CD4-positive, alpha-beta memory T cell (primary cell): ENCODE data around the gene CBLN3. TPM values are rescaled to one million over a fixed set of nuclear protein-coding genes. Genes with fewer than 3 reads are reported as not detected.
A peak's percentile ranks its signal among the peaks of the same experiment; 100 is the strongest.

Experiments used
- CTCF ChIA-PET: fragments of 350-600 bp; sonication (Branson Sonifier 250); formaldehyde crosslinking; loops from one replicate; lab custom pipeline; 2021; ENCODE audit warnings: inconsistent platforms; ENCODE audit not compliant: partially characterized antibody; lab: Charles Lee
- POLR2A ChIA-PET: fragments of 350-600 bp; sonication (Branson Sonifier 250); formaldehyde crosslinking; loops from one replicate; lab custom pipeline; 2021; ENCODE audit not compliant: partially characterized antibody; lab: Charles Lee
- DNase-seq, 5 donors: peaks; one replicate each; pipeline versions ENCODE4 v3.0.0 to v3.0.0-alpha.2; 2020 to 2022; ENCODE audit warnings: mixed read lengths in 1 of 5
- H3K27ac ChIP-seq: one replicate; pipeline ENCODE4 v1.7.0; 2013; ENCODE audit warnings: low read depth, low read length
- H3K27me3 ChIP-seq: 2 replicates; pipeline ENCODE4 v1.7.0; 2013; ENCODE audit warnings: mild to moderate bottlenecking, low read length, moderate library complexity; ENCODE audit not compliant: insufficient read depth
- H3K36me3 ChIP-seq: 2 replicates; pipeline ENCODE4 v1.7.0; 2013; ENCODE audit warnings: mild to moderate bottlenecking, low read length, moderate library complexity; ENCODE audit not compliant: insufficient read depth
- H3K4me1 ChIP-seq: 2 replicates; pipeline ENCODE4 v1.7.0; 2013; ENCODE audit warnings: mild to moderate bottlenecking, low read length, moderate library complexity; ENCODE audit not compliant: insufficient read depth
- H3K4me3 ChIP-seq, 2 donors: one replicate each; pipeline ENCODE4 v1.7.0; 2013; ENCODE audit warnings: low read length in 2 of 2, mild to moderate bottlenecking in 1 of 2
- H3K9me3 ChIP-seq, 2 donors: one replicate each; pipeline ENCODE4 v1.7.0; 2013; ENCODE audit warnings: low read length in 2 of 2, control low read depth in 1 of 2; ENCODE audit not compliant: control insufficient read depth in 1 of 2
- H3K27ac Mint-ChIP-seq, 7 donors: one replicate each; pipeline ENCODE4 v1.8.0; 2020 to 2021; ENCODE audit warnings: mixed read lengths in 7 of 7, mild to moderate bottlenecking in 6 of 7, inconsistent platforms in 3 of 7, moderate library complexity in 3 of 7
- H3K27me3 Mint-ChIP-seq, 2 donors: one replicate each; pipeline ENCODE4 v1.8.0; 2020 to 2021; ENCODE audit warnings: mixed read lengths in 2 of 2
- H3K36me3 Mint-ChIP-seq, 2 donors: one replicate each; pipeline ENCODE4 v1.8.0; 2020 to 2021; ENCODE audit warnings: mixed read lengths in 2 of 2, inconsistent platforms in 1 of 2, mild to moderate bottlenecking in 1 of 2
- H3K4me1 Mint-ChIP-seq, 4 donors: one replicate each; pipeline ENCODE4 v1.8.0; 2020 to 2021; ENCODE audit warnings: mixed read lengths in 4 of 4, mild to moderate bottlenecking in 1 of 4
- H3K4me3 Mint-ChIP-seq, 8 donors: one replicate each; pipeline ENCODE4 v1.8.0; 2020 to 2021; ENCODE audit warnings: mixed read lengths in 8 of 8, mild to moderate bottlenecking in 7 of 8, moderate library complexity in 6 of 8, inconsistent platforms in 3 of 8
- H3K9me3 Mint-ChIP-seq, 8 donors: one replicate each; pipeline ENCODE4 v1.8.0; 2020 to 2021; ENCODE audit warnings: mixed read lengths in 8 of 8, mild to moderate bottlenecking in 5 of 8, inconsistent platforms in 3 of 8, moderate library complexity in 1 of 8
- intact Hi-C: fragments of 100-400 bp; cut with micrococcal nuclease; formaldehyde crosslinking; loops from one replicate; pipeline ENCODE4 v1.15.1; 2023
- polyA plus RNA-seq, 2 donors: library from polyadenylated mRNA; unstranded; fragments of 300-500 nt; fragmentation: Illumina TruSeq; gene quantifications; one replicate each; pipeline ENCODE4 v1.2.3, GENCODE V29; 2021
- total RNA-seq, 2 experiments: library from RNA; stranded (reverse); gene quantifications; one replicate each; pipeline ENCODE4 v1.2.3, GENCODE V29; 2021

Gene CBLN3
- total and polyA plus RNA-seq, 4 experiments from 2014 or later = 0.41 to 6.1 (median 3.8) TPM; not detected in 1

DNA sequence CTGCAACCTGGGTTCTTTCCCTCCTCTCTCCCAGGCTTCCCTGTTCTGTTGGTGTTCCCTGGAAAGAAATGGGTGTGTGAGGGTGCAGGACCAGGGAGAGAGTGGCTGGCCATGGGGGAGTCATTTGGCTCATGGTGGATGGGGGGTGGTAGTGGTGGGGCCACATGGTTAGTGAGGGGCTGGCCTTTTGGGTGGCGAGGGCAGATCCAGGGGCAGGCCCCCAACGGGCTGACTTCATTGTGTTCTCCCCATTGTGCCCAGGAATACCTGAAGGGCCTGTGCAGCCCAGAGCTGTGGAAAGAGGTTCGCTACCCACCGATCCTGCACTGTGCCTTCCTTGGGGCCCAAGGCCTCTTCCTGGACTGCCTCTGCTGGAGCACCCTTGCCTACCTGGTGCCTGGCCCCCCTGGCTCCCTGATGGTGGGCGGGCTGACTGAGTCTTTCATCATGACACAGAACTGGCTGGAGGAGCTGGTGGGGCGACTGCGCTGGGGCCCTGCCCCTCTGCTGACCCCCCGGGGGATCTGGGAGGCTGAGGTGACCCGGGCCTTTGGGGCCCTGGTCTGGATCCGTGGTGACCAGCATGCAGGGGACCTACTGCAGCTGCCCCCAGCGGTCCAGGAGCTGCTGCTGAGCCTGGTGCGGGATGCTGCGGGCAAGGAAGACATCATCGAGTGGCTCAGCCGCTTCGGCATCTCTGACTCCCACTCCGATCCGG, 21.7 kb downstream of the CBLN3 start:
- ChIA-PET POLR2A (interaction anchor here (1.1 kb wide), 1 partner anchor 15 kb away, joined by 3 read pairs; no protein-coding TSS in a partner anchor), CTCF (no interaction called here)
- Mint-ChIP-seq H3K27ac (no peak overlapping the region), H3K4me1 (no peaks in the 10 kb centered on the region), H3K9me3 (no peaks in the 10 kb centered on the region), H3K4me3 (no peak overlapping the region), H3K27me3 (peaks cover 4 to 12% of the 10 kb centered on the region in 2 donors), H3K36me3 (peaks cover 0 to 4% of the 10 kb centered on the region in 2 donors)
- Histone ChIP-seq H3K4me3 (no peak overlapping the region), H3K36me3 (no peaks in the 10 kb centered on the region), H3K9me3 (no peaks in the 10 kb centered on the region), H3K27ac (no peak overlapping the region), H3K4me1 (no peaks in the 10 kb centered on the region), H3K27me3 (no peaks in the 10 kb centered on the region)
- intact Hi-C loops = no loop called here
- DNase-seq = no peak

DNA sequence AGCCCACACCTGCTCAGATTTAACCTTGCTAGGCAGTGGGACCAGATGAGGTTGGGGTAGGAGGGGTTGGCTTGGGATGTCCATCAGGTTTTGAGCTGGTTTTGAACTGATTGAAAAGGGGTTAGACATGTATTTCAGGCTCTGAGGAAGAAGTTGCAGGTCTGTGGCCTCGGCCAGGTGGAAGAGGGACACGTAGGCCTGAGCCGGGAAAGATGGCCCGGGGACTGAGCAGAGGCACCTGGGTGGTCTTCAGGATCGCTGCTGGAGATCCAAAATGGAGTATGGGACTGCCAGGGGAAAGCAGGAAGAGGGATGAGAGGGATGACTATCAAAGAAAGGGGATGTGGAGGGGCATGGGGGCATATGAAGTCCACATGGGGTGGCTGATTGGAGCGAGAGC, 23.1 kb downstream of the CBLN3 start:
- H3K36me3 Mint-ChIP-seq = peaks cover 0 to 4% of the 10 kb centered on the region in 2 donors
- Histone ChIP-seq H3K27me3 (no peaks in the 10 kb centered on the region), H3K36me3 (no peaks in the 10 kb centered on the region), H3K4me3 (no peak overlapping the region), H3K4me1 (no peaks in the 10 kb centered on the region), H3K27ac (no peak overlapping the region), H3K9me3 (no peaks in the 10 kb centered on the region)
- H3K27me3 Mint-ChIP-seq = peaks cover 6 to 14% of the 10 kb centered on the region in 2 donors
- no peak for DNase-seq
- CTCF ChIA-PET = interaction anchor here (0.9 to 1.0 kb wide), 2 partner anchors 31 to 73 kb away, joined by 3 to 4 read pairs; no protein-coding TSS in a partner anchor
- H3K9me3 Mint-ChIP-seq = no peaks in the 10 kb centered on the region
- intact Hi-C loops = no loop called here
- peaks cover 0 to under 1% (median 0%) of the 10 kb centered on the region in 4 donors for H3K4me1 Mint-ChIP-seq
- H3K27ac Mint-ChIP-seq = no peak overlapping the region
- POLR2A ChIA-PET = no interaction called here
- H3K4me3 Mint-ChIP-seq = no peak overlapping the region

DNA sequence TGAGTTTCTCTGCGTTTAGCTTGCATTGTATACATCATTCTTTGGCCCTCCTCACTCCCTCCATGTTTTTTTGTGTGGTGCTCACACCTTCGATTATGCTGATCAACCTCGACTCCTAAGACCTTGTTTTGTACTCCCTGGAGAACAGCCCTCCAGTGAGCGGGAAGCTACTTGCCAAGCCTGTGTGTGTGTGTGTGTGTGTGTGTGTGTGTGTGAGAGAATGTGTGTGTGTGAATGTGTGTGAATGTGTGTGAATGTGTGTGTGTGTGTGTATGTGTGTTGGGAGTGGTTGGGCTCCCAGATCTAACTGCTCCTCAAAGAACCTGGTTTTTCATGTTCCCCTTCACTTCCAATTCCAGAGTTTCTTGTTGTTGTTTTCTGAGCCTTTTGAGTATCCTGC, 24.7 kb downstream of the CBLN3 start:
- DNase-seq = no peak
- H3K27ac Mint-ChIP-seq = peak overlapping the region in 1 of 7 donors; percentile 52
- Histone ChIP-seq H3K27me3 (no peaks in the 10 kb centered on the region), H3K36me3 (no peaks in the 10 kb centered on the region), H3K9me3 (no peaks in the 10 kb centered on the region), H3K4me3 (no peak overlapping the region), H3K4me1 (peaks cover 1% of the 10 kb centered on the region), H3K27ac (no peak overlapping the region)
- peaks cover 8 to 15% of the 10 kb centered on the region in 2 donors for H3K27me3 Mint-ChIP-seq
- no peak overlapping the region for H3K4me3 Mint-ChIP-seq
- no peaks in the 10 kb centered on the region for H3K9me3 Mint-ChIP-seq
- POLR2A ChIA-PET = interaction anchor here (0.9 kb wide), 1 partner anchor 26 kb away, joined by 4 read pairs; no protein-coding TSS in a partner anchor
- H3K36me3 Mint-ChIP-seq = peaks cover 0 to 4% of the 10 kb centered on the region in 2 donors
- H3K4me1 Mint-ChIP-seq = peaks cover 0 to 6% (median under 1%) of the 10 kb centered on the region in 4 donors
- intact Hi-C loops = no loop called here
- CTCF ChIA-PET = no interaction called here

DNA sequence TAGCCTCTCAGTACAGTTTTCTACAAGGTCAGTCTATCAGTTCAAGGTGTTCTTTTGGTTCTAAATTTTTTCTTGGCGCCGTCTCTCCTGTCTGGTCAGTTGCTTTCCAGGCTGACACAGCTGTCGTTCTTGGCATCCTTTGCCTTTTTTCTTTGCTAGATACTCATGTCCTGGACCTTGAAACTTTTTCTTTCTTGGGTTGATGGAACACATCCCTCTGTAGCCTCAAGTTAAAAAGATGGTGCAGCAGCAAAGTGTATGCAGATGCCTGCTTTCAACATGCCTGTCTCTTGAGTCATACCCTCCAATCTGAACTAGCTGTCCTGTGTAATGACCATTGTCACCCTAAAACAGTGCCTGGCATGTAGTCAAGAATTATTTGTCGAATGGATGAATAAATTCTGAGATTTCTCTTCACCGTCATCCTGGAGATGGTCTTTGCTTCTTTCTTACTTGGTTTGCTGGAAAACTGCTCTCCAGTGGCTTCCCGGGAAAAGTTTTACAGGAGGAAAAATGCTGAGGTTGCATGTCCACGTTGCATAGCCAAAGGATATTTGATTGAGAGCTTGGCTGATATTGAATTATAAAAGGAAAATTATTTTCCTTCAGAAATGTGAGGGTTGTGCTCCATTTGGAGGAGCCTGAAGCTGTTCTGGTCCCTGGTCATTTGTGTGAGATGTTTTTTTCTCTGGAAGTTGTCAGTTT, 26.0 kb downstream of the CBLN3 start:
- no peak for DNase-seq
- intact Hi-C loops = no loop called here
- no peaks in the 10 kb centered on the region for H3K36me3 ChIP-seq
- CTCF ChIA-PET = no interaction called here
- H3K27me3 ChIP-seq = no peaks in the 10 kb centered on the region
- H3K27ac ChIP-seq = no peak overlapping the region
- POLR2A ChIA-PET = interaction anchor here (1.1 kb wide), 1 partner anchor 23 kb away, joined by 3 read pairs; no protein-coding TSS in a partner anchor
- H3K4me3 ChIP-seq = no peak overlapping the region
- H3K9me3 Mint-ChIP-seq = no peaks in the 10 kb centered on the region
- H3K4me3 Mint-ChIP-seq = no peak overlapping the region
- H3K27ac Mint-ChIP-seq = no peak overlapping the region
- H3K36me3 Mint-ChIP-seq = peaks cover 0 to 4% of the 10 kb centered on the region in 2 donors
- H3K27me3 Mint-ChIP-seq = peaks cover 9 to 15% of the 10 kb centered on the region in 2 donors
- peaks cover 4 to 13% (median 6%) of the 10 kb centered on the region in 4 donors for H3K4me1 Mint-ChIP-seq
- H3K4me1 ChIP-seq = peaks cover 9% of the 10 kb centered on the region
- no peaks in the 10 kb centered on the region for H3K9me3 ChIP-seq

DNA sequence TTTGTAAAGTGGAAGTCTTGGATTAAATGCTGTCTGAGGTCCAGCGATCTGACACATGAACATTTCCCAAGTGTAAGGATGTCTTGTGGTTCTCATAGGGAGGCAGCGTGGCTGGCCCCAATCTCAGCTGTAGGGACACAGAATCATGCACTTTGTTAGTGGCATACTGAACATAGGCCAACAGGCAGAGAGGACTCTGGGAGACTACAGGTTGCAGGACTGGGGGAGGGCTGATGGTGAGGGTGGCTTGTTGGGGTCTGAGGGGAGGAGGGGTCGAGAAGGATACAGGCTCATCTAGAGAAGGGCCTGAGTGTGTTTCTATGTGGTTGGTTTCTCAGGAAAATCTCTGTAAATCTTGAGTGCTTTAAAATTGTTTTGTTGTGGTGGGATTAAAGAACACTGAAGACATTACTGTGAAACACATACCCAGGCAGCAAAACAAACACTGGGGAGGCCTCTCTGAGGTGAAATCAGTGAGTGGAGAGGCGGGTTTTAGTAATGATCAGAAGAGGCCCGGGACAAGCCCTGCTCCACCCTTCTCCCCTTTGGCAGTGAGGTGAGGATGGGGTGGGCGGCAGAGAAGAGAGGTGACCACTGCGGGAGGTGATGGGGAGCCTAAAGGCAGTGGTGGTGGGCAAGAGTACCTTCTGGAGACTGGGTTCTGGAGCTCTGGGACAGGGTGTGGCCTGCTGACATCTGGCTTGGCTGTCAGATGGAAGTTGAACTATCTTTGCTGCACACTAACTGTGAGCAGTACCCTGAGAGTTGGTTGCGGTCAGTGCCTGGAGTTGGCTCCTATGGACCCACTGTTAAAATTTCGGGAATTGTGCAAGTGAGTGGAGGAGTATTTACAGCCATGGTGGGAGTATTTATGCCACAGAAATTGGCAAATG, 27.4 kb downstream of the CBLN3 start:
- Histone ChIP-seq H3K9me3 (no peaks in the 10 kb centered on the region), H3K27me3 (no peaks in the 10 kb centered on the region), H3K27ac (no peak overlapping the region), H3K36me3 (no peaks in the 10 kb centered on the region), H3K4me3 (no peak overlapping the region), H3K4me1 (peaks cover 9% of the 10 kb centered on the region)
- Mint-ChIP-seq H3K27ac (no peak overlapping the region), H3K9me3 (no peaks in the 10 kb centered on the region), H3K36me3 (peaks cover 0 to 4% of the 10 kb centered on the region in 2 donors), H3K4me3 (no peak overlapping the region), H3K4me1 (peaks cover 4 to 13% (median 6%) of the 10 kb centered on the region in 4 donors), H3K27me3 (peaks cover 9 to 15% of the 10 kb centered on the region in 2 donors)
- ChIA-PET CTCF (no interaction called here), POLR2A (no interaction called here)
- DNase-seq = no peak
- intact Hi-C loops = no loop called here

DNA sequence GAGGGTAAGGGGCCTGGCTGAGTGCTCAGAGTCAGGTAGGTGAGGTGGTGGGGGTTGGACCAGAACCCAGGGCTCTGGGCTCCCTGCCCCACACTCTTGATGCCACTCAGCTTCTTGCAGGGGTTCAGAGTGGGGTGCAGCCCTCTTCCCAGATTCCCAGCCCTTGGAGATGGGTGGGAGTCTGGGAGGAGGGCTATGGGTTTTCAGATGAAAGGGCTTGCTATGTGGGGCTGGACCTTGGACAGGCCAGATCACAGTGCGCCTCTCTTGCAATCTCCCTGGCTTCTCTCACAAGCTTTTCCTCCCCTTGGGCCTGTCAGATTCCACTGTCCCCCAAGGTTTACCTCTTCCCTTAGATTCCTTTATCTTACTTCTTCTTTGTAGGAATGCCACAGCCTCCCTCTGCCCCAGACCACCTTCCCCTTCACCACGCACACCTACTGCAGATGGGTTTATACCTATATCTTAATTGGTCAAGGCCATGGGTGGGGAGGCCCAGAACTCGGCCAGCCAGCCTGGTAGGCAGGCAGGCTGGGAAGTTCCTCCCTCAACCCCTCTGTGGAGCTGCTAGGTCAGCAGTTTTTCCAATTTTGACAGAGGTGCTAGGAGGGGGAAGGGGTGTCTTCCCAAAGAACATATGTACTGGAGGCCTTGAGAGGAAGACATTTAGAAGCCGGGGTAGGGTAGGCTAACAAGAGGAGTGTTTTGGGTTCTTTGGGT, 29.3 kb downstream of the CBLN3 start:
- peak overlapping the region in 6 of 8 donors; percentile 43 to 75 (median 60) for H3K4me3 Mint-ChIP-seq

More for the DNA sequence above, 29.3 kb downstream of the CBLN3 start:
- Histone ChIP-seq H3K36me3 (no peaks in the 10 kb centered on the region), H3K9me3 (no peaks in the 10 kb centered on the region), H3K4me1 (peaks cover 9% of the 10 kb centered on the region), H3K27ac (no peak overlapping the region), H3K4me3 (no peak overlapping the region), H3K27me3 (no peaks in the 10 kb centered on the region)
- peak overlapping the region in 2 of 7 donors; percentile 45 to 58 for H3K27ac Mint-ChIP-seq
- ChIA-PET CTCF (interaction anchor here (0.6 to 1.1 kb wide), 2 partner anchors 25 to 93 kb away, joined by 3 read pairs; no protein-coding TSS in a partner anchor), POLR2A (no interaction called here)
- peaks cover 4 to 13% (median 6%) of the 10 kb centered on the region in 4 donors for H3K4me1 Mint-ChIP-seq
- H3K36me3 Mint-ChIP-seq = peaks cover 0 to 4% of the 10 kb centered on the region in 2 donors
- intact Hi-C loops = no loop called here
- H3K27me3 Mint-ChIP-seq = peaks cover 6 to 7% of the 10 kb centered on the region in 2 donors
- no peaks in the 10 kb centered on the region for H3K9me3 Mint-ChIP-seq
- DNase-seq = no peak
